A673 (cell line): ENCODE data around the gene ABCA9.

Experiments
- EZH2 ChIP-seq: fragments of 200-600 bp; sonication (generic); IDR thresholded peaks from 2 replicates; pipeline ENCODE4 v1.6.1; 2017; ENCODE audit warnings: borderline replicate concordance, low read depth, mild to moderate bottlenecking, mixed read lengths, antibody characterized with exemption, low read length; ENCODE audit not compliant: poor library complexity, severe bottlenecking
- TF ChIP-seq, protein P1 (sequence below): fragments of 300-800, 200-600 bp; sonication (generic); conservative IDR thresholded peaks from 2 replicates; pipeline ENCODE4 v1.5.1; 2017; ENCODE audit warnings: low read depth, mild to moderate bottlenecking, antibody characterized with exemption, low read length, moderate library complexity, mixed read lengths

DNA sequence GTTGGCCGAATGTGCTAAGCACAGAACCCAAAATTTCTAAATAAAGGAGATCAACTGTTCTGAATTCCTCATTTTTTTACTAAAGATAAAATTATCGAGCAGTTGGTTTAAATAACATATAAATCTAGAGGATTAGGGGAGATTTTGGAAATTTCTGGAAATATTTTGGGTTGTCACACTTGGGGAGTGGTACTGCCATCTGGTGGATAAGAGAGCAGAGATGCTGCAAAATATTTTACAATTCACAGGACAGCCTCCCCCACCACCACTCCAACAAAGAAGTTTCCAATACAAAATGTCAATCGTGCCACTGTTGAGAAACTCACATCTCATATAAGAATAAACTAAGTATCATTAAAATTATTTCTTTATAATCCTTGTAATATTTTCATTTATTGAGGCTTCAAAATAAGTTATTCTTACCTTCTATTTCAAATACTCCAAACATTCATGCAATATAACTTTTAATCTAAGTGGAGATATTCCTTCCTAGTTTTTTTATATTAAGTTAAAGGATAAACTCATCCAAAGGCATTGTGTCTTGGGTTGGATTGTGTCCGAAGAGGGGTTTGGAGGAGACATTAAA, 88.5 kb downstream of the ABCA9 start:
- TF ChIP-seq, protein P1, sequence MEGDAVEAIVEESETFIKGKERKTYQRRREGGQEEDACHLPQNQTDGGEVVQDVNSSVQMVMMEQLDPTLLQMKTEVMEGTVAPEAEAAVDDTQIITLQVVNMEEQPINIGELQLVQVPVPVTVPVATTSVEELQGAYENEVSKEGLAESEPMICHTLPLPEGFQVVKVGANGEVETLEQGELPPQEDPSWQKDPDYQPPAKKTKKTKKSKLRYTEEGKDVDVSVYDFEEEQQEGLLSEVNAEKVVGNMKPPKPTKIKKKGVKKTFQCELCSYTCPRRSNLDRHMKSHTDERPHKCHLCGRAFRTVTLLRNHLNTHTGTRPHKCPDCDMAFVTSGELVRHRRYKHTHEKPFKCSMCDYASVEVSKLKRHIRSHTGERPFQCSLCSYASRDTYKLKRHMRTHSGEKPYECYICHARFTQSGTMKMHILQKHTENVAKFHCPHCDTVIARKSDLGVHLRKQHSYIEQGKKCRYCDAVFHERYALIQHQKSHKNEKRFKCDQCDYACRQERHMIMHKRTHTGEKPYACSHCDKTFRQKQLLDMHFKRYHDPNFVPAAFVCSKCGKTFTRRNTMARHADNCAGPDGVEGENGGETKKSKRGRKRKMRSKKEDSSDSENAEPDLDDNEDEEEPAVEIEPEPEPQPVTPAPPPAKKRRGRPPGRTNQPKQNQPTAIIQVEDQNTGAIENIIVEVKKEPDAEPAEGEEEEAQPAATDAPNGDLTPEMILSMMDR = peak; percentile 83
- TF ChIP-seq EZH2 = no peak
